HG03571 (cell line): ENCODE results near the gene TMEM130.

ENCODE experiments used
- ATAC-seq: cut with Tn5 transposase; IDR thresholded peaks from one replicate; pipeline ENCODE4 v1.9.1; 2021; ENCODE audit not compliant: unreplicated experiment

TMEM130 gene

GRCh38 chr7:98869597-98870120 lies at the start of gene TMEM130:
TMEM130 (minus strand) TSS chr7:98870014; CDS start chr7:98869861, 153 bp downstream.
- ATAC-seq, result no peak

DNA sequence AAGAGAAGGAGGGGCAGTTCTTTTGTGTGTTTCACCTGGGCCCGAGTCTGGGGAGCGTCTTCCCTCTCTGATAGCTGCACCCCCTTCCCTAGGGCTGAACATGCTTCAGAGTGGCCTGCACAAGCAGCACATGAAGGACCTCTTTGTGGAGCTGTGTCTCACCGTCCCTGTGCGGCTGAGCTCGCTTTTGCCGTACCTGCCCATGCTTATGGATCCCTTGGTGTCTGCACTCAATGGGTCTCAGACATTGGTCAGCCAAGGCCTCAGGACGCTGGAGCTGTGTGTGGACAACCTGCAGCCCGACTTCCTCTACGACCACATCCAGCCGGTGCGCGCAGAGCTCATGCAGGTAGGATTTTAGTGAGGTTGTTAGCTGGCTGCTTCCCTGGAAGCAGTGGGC lies 47.5 kb upstream of the TMEM130 start:
- ATAC-seq, result no peak

GRCh38 chr7:98913612-98914011 lies 43.8 kb upstream of the TMEM130 start:
- no peak for ATAC-seq

- no peak for ATAC-seq
Observed at GRCh38 chr7:98913026-98913425, 43.2 kb upstream of the TMEM130 start.

- ATAC-seq, result no peak
Observed at GRCh38 chr7:98911916-98912315, 42.1 kb upstream of the TMEM130 start.

- no peak for ATAC-seq
Observed at GRCh38 chr7:98910427-98910826, 40.6 kb upstream of the TMEM130 start.

DNA sequence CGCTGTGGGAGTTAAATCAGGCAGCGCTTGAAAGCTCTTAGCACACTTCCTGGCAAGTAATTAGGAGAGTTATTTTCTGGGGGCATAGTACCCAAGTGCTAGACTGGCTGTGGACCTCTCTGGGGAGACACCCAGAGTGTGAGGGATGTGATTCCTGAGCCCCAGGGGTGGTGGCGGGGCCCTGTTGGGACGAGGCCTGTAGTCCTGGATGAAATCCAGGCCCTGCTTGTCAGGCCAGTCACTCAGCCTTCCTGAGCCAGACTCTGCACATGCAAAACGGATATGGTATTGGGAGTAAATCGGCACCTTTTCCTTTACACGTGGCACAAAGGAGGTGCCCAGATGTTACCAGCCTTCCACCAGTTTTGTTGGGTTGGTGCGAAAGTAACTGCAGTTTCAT lies 39.7 kb upstream of the TMEM130 start:
- ATAC-seq, result no peak

GRCh38 chr7:98908585-98908984 lies 38.8 kb upstream of the TMEM130 start:
- ATAC-seq, result no peak

GRCh38 chr7:98907570-98907969 lies 37.8 kb upstream of the TMEM130 start:
- no peak for ATAC-seq

GRCh38 chr7:98903246-98903645 lies 33.4 kb upstream of the TMEM130 start:
- ATAC-seq, result no peak

DNA sequence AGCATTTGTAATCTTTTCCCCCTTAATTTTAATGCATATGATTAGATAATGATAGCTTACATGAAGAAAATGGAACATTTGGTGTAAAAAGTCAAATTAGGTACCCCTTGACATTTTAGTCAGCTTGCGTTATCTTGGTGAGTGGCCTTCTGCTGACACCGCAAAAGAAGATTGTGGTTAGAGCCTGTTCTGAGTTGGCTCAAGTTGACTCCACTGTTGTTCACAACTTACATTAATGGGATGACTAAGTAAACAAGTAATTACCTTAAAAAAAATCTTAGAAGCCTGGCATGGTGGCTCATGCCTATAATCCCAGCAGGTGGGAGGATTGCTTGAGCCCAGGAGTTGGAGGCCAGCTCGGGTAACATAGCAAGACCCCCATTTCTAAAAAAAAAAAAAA lies 32.7 kb upstream of the TMEM130 start:
- no peak for ATAC-seq

DNA sequence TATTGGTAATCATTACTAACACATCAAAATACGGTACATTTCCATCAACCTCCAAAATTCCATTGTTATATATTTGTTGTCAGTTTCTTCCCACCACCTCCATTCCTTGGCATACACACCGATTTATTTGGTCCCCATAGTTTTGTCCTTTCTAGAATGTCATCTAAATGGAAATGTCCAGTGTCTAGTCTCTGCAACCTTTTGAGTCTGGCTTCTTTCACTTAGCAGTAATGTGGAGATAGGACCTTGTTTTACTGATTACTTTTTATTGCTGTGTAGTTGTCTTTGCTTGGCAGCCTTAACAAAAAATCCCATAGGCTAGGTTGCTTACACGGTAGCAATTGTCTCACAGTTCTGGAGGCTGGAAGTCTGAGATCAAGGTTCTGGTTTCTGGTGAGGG lies 31.0 kb upstream of the TMEM130 start:
- no peak for ATAC-seq

- no peak for ATAC-seq
Observed at GRCh38 chr7:98899816-98900215, 30.0 kb upstream of the TMEM130 start.

DNA sequence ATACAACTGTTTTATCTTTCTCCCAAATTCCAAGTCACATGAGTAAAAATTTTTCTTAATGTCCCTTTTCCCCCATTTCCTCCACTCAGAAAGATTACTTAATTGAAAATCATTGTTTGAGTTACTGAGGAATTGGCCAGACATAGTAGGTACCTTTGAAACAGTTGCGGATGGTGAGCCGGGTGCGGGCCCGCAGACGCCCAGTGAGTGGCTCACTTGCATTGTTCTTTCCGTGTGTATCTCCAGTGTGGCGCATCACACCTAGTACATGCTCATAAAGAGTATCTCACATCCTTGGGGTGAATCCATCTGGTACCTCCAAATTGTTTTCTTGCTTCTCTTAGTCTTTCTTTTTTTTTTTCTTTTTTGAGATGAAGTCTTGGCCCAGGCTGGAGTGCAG lies 22.8 kb upstream of the TMEM130 start:
- no peak for ATAC-seq

DNA sequence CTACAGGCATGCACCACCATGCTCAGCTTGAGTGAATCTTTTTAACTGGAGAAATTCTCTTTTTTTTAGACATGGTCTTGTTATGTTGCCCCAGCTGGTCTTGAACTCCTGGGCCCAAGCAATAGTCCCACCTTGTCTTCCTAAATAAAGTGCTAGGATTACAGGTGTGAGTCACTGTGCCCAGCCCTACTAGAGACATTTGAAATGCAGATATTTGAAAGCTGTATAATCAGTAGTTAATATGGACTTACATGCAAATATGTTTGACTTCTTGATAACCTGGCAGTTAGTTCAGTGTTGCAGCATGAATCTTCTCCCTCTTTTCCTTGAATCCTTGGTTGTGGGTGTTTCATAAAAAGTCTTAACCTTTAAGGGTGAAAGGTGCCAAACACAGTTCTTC lies 17.2 kb upstream of the TMEM130 start:
- no peak for ATAC-seq

DNA sequence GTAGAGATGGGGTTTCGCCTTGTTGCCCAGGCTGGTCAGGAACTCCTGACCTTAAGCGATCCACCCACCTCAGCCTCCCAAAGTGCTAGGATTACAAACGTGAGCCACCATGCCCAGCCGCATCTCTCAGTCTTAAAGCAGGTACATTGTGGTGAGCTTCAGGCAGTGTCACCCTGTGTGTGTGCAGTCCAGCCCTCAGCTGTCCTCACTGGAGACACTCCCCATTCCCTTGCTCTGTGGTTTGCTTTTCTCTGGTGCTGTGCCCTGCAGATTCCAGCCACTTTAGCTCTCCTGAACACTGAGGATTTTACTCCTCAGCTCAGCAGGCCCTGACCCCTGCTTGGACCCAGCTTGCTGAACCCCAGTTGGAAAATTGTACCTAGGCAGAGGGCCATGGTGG lies 14.6 kb upstream of the TMEM130 start:
- ATAC-seq, result no peak

GRCh38 chr7:98881561-98882315 lies 11.9 kb upstream of the TMEM130 start:
- ATAC-seq, result no peak

GRCh38 chr7:98880485-98880884 lies 10.7 kb upstream of the TMEM130 start:
- ATAC-seq, result no peak

DNA sequence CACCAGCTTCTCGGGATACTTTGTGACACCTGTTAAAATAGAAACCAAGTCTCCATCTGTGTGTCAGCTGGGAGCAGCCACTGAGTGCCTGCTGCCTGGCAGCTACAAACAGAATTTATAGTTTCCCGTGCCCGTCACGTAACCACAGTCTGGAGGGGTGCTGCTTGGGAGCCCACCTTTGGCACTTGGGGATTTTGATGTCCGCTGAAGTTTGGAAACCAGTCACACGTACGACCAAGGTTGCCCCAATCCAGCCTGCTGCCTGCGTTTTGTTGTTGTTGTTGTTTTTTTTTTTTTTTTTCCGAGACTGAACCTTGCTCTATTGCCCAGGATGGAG lies 10.1 kb upstream of the TMEM130 start:
- no peak for ATAC-seq

DNA sequence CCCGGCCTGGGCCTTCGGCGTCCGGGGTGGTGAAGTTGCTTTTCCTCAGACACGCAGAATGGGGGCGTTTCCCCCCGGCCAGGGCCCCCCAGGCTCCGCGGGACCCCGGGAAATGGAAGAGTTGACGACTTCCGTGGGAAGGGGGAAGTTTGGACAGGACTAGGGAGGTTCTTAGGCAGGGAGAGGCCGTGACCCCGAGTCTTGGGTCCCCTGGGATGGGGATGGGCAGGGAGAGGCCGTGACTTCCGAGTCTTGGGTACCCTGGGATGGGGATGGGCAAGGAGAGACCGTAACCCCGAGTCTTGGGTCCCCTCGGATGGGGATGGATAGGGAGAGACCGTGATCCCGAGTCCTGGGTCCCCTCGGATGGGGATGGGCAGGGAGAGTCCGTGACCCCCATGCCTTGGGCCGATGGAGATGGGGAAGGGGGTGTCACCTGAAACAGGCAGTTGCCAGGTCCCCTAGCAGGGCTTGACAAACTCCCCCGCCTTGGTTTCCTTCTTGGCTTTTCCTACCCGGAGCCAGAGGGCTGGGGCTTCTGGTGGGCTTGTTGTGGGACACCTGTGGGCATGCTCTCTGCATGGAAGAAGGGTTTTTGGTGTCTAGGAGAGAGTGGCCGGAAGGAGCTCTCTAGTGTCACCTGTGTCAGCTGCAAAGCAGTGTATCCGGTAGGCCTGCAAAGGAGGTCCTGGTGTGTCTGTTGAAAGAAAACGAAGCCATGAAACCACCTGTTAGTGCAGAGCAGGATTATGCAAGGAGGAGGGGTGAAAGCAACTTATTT lies 9.6 kb upstream of the TMEM130 start:
- peak; percentile 75 for ATAC-seq

- peak; percentile 60 for ATAC-seq
Observed at GRCh38 chr7:98878365-98879197, 8.8 kb upstream of the TMEM130 start, which contains the start of gene TRRAP. TRRAP (plus strand) TSS chr7:98878532; CDS start chr7:98881151, 2,619 bp downstream.
